ENCODE results near the gene ZDHHC24. TPM values are rescaled to one million over a fixed set of nuclear protein-coding genes. Genes with fewer than 3 reads are reported as not detected.

Gene ZDHHC24
- total RNA-seq, 4 donors from 2014 or later: 20.3 to 25.9 (median 22.3) TPM

DNA sequence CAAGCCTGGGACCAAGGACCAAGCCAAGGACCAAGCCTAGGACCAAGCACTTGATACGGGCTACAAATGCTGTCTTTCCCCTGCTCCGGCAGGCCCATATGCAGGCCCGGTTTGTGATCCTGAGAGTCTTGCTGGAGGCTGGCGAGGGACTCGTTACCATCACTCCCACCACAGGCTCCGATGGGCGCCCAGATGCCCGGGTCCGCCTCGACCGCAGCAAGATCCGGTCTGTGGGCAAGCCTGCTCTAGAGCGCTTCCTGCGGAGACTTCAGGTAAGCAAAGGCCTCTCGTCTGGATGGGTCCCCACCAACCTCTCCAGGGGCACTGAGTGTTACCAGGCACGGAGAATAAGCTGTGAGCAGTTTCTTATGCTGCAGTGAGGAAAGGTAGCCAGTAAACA lies 48.6 kb downstream of the ZDHHC24 start:
- intact Hi-C loops (cut with DNase I): no loop called here
- no peak for DNase-seq
- Histone ChIP-seq H3K4me1 (no peaks in the 10 kb centered on the region), H3K9me3 (no peaks in the 10 kb centered on the region), H3K36me3 (peaks cover 19 to 30% of the 10 kb centered on the region in 2 donors), H3K4me3 (replicated peaks in 1 of 3) (no peak overlapping the region), H3K27me3 (no peaks in the 10 kb centered on the region), H3K27ac (no peak overlapping the region)
- 96 to 98% methylated on average over 7 to 13 of the region's 16 CpGs for WGBS, 2 donors
- TF ChIP-seq POLR2A (IDR thresholded peaks at IDR 0.05) (no peak), CTCF (IDR thresholded peaks at IDR 0.05) (no peak)

DNA sequence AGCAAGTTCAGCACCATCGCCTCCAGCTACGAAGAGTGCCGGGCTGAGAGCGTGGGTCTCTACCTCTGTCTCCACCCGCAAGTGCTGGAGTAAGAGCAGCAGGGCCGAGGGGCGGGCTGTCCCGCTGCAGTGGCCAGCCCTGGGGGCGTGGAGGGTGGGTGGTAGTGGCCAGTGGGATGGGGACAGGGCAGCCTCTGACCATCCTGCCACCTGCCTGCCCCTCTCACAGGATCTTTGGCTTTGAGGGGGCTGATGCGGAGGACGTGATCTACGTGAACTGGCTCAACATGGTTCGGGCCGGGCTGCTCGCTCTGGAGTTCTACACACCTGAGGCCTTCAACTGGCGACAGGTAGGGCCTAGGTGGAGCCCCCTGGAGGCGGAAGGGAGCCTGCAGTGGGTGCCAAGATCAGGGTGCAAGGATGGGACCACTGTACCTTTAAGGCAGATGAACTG lies 50.4 kb downstream of the ZDHHC24 start:
- no peak for TF ChIP-seq POLR2A (IDR thresholded peaks at IDR 0.05)
- no peak for TF ChIP-seq CTCF (IDR thresholded peaks at IDR 0.05)
- WGBS, 2 donors: 91 to 100% methylated on average over 9 to 17 of the region's 17 CpGs
- Histone ChIP-seq H3K9me3 (no peaks in the 10 kb centered on the region), H3K27ac (no peak overlapping the region), H3K4me1 (no peaks in the 10 kb centered on the region), H3K36me3 (peaks cover 19 to 30% of the 10 kb centered on the region in 2 donors), H3K27me3 (no peaks in the 10 kb centered on the region), H3K4me3 (replicated peaks in 1 of 3) (no peak overlapping the region)
- DNase-seq: no peak
- intact Hi-C loops (cut with DNase I): no loop called here

DNA sequence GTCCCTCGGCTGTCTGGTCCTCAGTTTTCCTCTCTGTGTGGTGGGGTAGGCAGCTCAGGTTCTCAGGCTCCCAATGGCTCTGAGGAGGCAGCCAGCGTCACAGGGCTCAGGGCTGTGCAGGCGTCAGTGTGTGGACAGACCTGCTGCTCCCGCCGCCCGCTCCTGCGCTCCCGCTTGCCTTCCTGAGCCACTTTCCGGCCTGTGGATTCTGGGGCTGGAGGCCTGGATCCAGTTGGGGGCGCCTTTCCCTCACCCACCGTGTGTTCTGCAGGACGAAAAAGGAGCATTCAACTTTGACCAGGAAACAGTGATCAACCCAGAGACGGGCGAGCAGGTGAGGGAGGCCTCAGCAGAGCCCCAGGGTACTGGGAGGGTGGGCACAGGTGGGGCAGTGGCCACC lies 50.9 kb downstream of the ZDHHC24 start:
- WGBS, 2 donors: 68 to 85% methylated on average over 4 to 6 of the region's 14 CpGs
- no peak for DNase-seq
- intact Hi-C loops (cut with DNase I): no loop called here
- Histone ChIP-seq H3K4me3 (replicated peaks in 1 of 3) (no peak overlapping the region), H3K9me3 (no peaks in the 10 kb centered on the region), H3K27ac (no peak overlapping the region), H3K27me3 (no peaks in the 10 kb centered on the region), H3K4me1 (no peaks in the 10 kb centered on the region), H3K36me3 (peaks cover 15 to 28% of the 10 kb centered on the region in 2 donors)
- no peak for TF ChIP-seq POLR2A (IDR thresholded peaks at IDR 0.05)
- TF ChIP-seq CTCF (IDR thresholded peaks at IDR 0.05): no peak

DNA sequence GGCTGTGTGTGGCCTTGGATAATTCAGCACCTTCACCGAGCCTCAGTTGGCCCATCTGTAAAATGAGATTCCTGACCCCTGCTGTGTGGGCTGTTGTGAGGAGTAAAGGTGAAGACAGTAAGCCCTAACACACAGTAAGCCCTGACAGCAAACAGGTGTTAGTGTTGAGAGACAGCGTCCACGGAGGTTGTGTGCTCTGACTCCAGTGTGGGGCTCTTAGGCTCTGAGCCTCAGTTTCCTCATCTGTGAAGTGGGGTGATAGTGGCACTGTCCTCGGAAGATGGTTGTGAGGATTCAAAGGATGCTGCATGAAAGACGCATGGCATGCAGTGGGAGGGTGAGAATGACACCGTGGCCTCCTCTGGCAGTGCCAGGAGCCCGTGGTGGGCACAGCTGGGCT lies 51.4 kb downstream of the ZDHHC24 start:
- 93 to 96% methylated on average over 5 to 7 of the region's 7 CpGs for WGBS, 2 donors
- Histone ChIP-seq H3K27ac (no peak overlapping the region), H3K4me1 (no peaks in the 10 kb centered on the region), H3K27me3 (no peaks in the 10 kb centered on the region), H3K36me3 (peaks cover 15 to 26% of the 10 kb centered on the region in 2 donors), H3K9me3 (no peaks in the 10 kb centered on the region), H3K4me3 (replicated peaks in 1 of 3) (no peak overlapping the region)
- no peak for DNase-seq
- intact Hi-C loops (cut with DNase I): no loop called here
- TF ChIP-seq POLR2A (IDR thresholded peaks at IDR 0.05) (no peak), CTCF (IDR thresholded peaks at IDR 0.05) (no peak)

DNA sequence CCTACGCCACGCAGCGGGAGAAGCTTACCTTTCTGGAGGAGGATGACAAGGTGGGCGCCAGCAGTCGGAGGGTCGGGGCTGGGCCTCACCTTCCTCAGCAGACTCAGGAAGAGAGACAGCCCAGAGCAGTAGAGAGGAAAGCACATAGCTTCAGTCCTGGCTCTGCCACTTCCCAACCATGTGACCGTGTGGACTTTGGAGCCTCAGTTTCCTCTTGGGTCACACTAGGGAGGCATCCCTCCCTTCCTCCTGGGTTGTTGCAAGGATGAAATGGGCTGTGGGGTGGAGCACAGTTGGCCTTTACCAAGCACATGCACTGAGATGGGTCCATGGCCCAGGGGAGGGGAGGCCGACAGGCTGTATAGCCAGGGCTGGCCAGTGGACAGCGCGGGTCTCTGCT lies 52.7 kb downstream of the ZDHHC24 start:
- DNase-seq: no peak
- H3K27me3 ChIP-seq: no peaks in the 10 kb centered on the region
- no peaks in the 10 kb centered on the region for H3K4me1 ChIP-seq
- peaks cover 15 to 22% of the 10 kb centered on the region in 2 donors for H3K36me3 ChIP-seq
- 97 to 98% methylated on average over 7 to 10 of the region's 10 CpGs for WGBS, 2 donors
- no peak overlapping the region for H3K4me3 ChIP-seq (replicated peaks in 1 of 3)
- no peak overlapping the region for H3K27ac ChIP-seq
- no peak for TF ChIP-seq CTCF (IDR thresholded peaks at IDR 0.05)
- H3K9me3 ChIP-seq: no peaks in the 10 kb centered on the region
- intact Hi-C loops (cut with DNase I): no loop called here
